WTC11 (cell line): ENCODE results near the gene UBL5. TPM values are rescaled to one million over a fixed set of nuclear protein-coding genes. Genes with fewer than 3 reads are reported as not detected.

Experiments
- ATAC-seq: fragments of 200-7000 bp; cut with Tn5 transposase; 2 replicates; pipeline ENCODE4 v1.10.0; 2021; ENCODE audit warnings: mild to moderate bottlenecking, moderate library complexity
- CTCF ChIA-PET: fragments of 300-600 bp; sonication (Branson Sonifier 250); formaldehyde crosslinking; loops from one replicate; lab custom pipeline; 2021; ENCODE audit warnings: antibody characterized with exemption; lab: Charles Lee
- POLR2A ChIA-PET: fragments of 350-600 bp; sonication (Branson Sonifier 250); formaldehyde crosslinking; loops from one replicate; lab custom pipeline; 2021; ENCODE audit warnings: antibody characterized with exemption; lab: Charles Lee
- DNase-seq: peaks from one replicate; pipeline ENCODE4 v3.0.0; 2021; ENCODE audit warnings: low spot score
- H3K27ac Mint-ChIP-seq: 2 replicates; pipeline ENCODE4 v1.8.0; 2021; ENCODE audit warnings: mixed read lengths
- H3K27me3 Mint-ChIP-seq: 2 replicates; pipeline ENCODE4 v1.8.0; 2021; ENCODE audit warnings: low read depth, mild to moderate bottlenecking, moderate library complexity, mixed read lengths
- H3K36me3 Mint-ChIP-seq: 2 replicates; pipeline ENCODE4 v1.8.0; 2021; ENCODE audit warnings: mixed read lengths
- H3K4me1 Mint-ChIP-seq: 2 replicates; pipeline ENCODE4 v1.8.0; 2022; ENCODE audit warnings: mixed read lengths
- H3K4me3 Mint-ChIP-seq: 2 replicates; pipeline ENCODE4 v1.8.0; 2021; ENCODE audit warnings: mild to moderate bottlenecking, moderate library complexity, mixed read lengths
- H3K9me3 Mint-ChIP-seq: 2 replicates; pipeline ENCODE4 v1.8.0; 2021; ENCODE audit warnings: mixed read lengths
- CDX4 ChIP-seq: fragments of 250-450 bp; sonication (Bioruptor Pico); IDR thresholded peaks from 2 replicates; pipeline ENCODE4 v1.9.0; 2021; ENCODE audit warnings: moderate library complexity, mild to moderate bottlenecking, inconsistent platforms, borderline replicate concordance
- CREB1 ChIP-seq: sonication (generic); formaldehyde crosslinking; IDR thresholded peaks from 2 replicates; pipeline ENCODE4 v1.8.0; 2023; ENCODE audit warnings: mild to moderate bottlenecking, missing genetic modification reagents
- E2F1 ChIP-seq: sonication (generic); formaldehyde crosslinking; IDR thresholded peaks from 2 replicates; pipeline ENCODE4 v1.8.0; 2022; ENCODE audit warnings: mild to moderate bottlenecking, missing genetic modification reagents
- E2F4 ChIP-seq: sonication (generic); formaldehyde crosslinking; IDR thresholded peaks from 2 replicates; pipeline ENCODE4 v1.8.1; 2022; ENCODE audit warnings: low read depth, mild to moderate bottlenecking, moderate library complexity, missing genetic modification reagents, borderline replicate concordance
- EMX1 ChIP-seq: fragments of 250-450 bp; sonication (Bioruptor Pico); IDR thresholded peaks from 2 replicates; pipeline ENCODE4 v1.8.0; 2021; ENCODE audit warnings: mild to moderate bottlenecking
- HMGA2 ChIP-seq: fragments of 250-450 bp; sonication (Bioruptor Pico); IDR thresholded peaks from 2 replicates; pipeline ENCODE4 v1.4.0; 2021; ENCODE audit warnings: mild to moderate bottlenecking, moderate library complexity
- JUN ChIP-seq: sonication (generic); formaldehyde crosslinking; IDR thresholded peaks from 2 replicates; pipeline ENCODE4 v1.8.0; 2023; ENCODE audit warnings: mild to moderate bottlenecking, missing genetic modification reagents
- OVOL2 ChIP-seq: fragments of 250-450 bp; sonication (Bioruptor Pico); IDR thresholded peaks from 2 replicates; pipeline ENCODE4 v1.9.0; 2021; ENCODE audit warnings: mild to moderate bottlenecking, borderline replicate concordance
- RORB ChIP-seq: fragments of 250-450 bp; sonication (Bioruptor Pico); IDR thresholded peaks from 2 replicates; pipeline ENCODE4 v1.9.0; 2021; ENCODE audit warnings: mild to moderate bottlenecking
- ZNF232 ChIP-seq: sonication (generic); formaldehyde crosslinking; IDR thresholded peaks from 2 replicates; pipeline ENCODE4 v1.8.0; 2022; ENCODE audit warnings: mild to moderate bottlenecking, missing genetic modification reagents
- ZNF396 ChIP-seq: fragments of 250-450 bp; sonication (Bioruptor Pico); IDR thresholded peaks from 2 replicates; pipeline ENCODE4 v1.8.0; 2021; ENCODE audit warnings: mild to moderate bottlenecking, moderate library complexity, borderline replicate concordance
- total RNA-seq: library from RNA; stranded (reverse); gene quantifications from 3 replicates; pipeline ENCODE4 v1.2.3, GENCODE V29; 2021
- TF ChIP-seq, protein P1 (sequence below): sonication (generic); formaldehyde crosslinking; IDR thresholded peaks from 2 replicates; pipeline ENCODE4 v1.8.1; 2023; ENCODE audit warnings: mild to moderate bottlenecking, missing genetic modification reagents
- TF ChIP-seq, protein P2 (sequence below): fragments of 250-450 bp; sonication (Bioruptor Pico); conservative IDR thresholded peaks from 2 replicates; pipeline ENCODE4 v1.9.0; 2021; ENCODE audit warnings: mild to moderate bottlenecking
- TF ChIP-seq, protein P3 (sequence below): sonication (generic); formaldehyde crosslinking; conservative IDR thresholded peaks from 2 replicates; pipeline ENCODE4 v1.8.1; 2023; ENCODE audit warnings: mild to moderate bottlenecking, low read depth, missing genetic modification reagents, moderate library complexity
- TF ChIP-seq, protein P4 (sequence below): fragments of 250-450 bp; sonication (Bioruptor Pico); IDR thresholded peaks from 2 replicates; pipeline ENCODE4 v1.9.0; 2021; ENCODE audit warnings: mild to moderate bottlenecking, borderline replicate concordance

The UBL5 gene
- total RNA-seq, 1 experiment from 2014 or later: 402 TPM

GRCh38 chr19:9854282-9854846, 26.6 kb downstream of the UBL5 start:
- ATAC-seq (no peak), DNase-seq (no peak)
- Mint-ChIP-seq H3K36me3 (peaks cover 36% of the 10 kb centered on the region), H3K4me3 (no peak overlapping the region), H3K27ac (no peak overlapping the region), H3K9me3 (no peaks in the 10 kb centered on the region), H3K4me1 (peaks cover 13% of the 10 kb centered on the region), H3K27me3 (no peaks in the 10 kb centered on the region)
- TF ChIP-seq ZNF396 (CRISPR knock-in tag): no peak
- TF ChIP-seq CREB1 (CRISPR knock-in tag): no peak
- no peak for TF ChIP-seq OVOL2 (CRISPR knock-in tag)
- TF ChIP-seq RORB (CRISPR knock-in tag): no peak
- TF ChIP-seq E2F1: no peak
- POLR2A ChIA-PET: no interaction called here
- CTCF ChIA-PET: no interaction called here

DNA sequence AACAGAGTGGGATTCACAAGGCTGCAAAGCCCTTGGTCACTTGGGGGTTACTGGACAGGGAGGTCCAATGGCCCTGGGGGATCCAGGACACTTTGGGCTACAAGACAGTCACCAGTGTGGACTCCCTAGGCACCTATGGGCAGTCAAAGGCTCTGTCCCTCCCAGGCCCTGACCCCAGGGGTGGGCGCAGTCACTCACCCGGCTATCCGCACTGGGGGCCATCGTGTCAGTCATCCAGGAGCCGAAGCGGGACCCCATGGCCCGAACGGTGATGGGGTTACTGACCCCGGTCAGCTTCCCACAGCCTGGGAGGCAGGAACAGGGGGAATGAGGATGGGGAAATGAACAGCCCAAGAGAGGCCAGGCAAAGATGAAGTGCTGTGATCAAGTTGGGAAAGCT, 28.9 kb downstream of the UBL5 start:
- no peak for ATAC-seq
- H3K4me3 Mint-ChIP-seq: no peak overlapping the region
- peaks cover 6% of the 10 kb centered on the region for H3K4me1 Mint-ChIP-seq
- ChIA-PET POLR2A (no interaction called here), CTCF (no interaction called here)
- H3K9me3 Mint-ChIP-seq: no peaks in the 10 kb centered on the region
- H3K27ac Mint-ChIP-seq: no peak overlapping the region
- TF ChIP-seq, protein P1, sequence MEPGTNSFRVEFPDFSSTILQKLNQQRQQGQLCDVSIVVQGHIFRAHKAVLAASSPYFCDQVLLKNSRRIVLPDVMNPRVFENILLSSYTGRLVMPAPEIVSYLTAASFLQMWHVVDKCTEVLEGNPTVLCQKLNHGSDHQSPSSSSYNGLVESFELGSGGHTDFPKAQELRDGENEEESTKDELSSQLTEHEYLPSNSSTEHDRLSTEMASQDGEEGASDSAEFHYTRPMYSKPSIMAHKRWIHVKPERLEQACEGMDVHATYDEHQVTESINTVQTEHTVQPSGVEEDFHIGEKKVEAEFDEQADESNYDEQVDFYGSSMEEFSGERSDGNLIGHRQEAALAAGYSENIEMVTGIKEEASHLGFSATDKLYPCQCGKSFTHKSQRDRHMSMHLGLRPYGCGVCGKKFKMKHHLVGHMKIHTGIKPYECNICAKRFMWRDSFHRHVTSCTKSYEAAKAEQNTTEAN (CRISPR knock-in tag): no peak
- TF ChIP-seq CDX4 (CRISPR knock-in tag) (no peak), JUN (CRISPR knock-in tag) (no peak), CREB1 (CRISPR knock-in tag) (no peak)
- TF ChIP-seq, protein P2, sequence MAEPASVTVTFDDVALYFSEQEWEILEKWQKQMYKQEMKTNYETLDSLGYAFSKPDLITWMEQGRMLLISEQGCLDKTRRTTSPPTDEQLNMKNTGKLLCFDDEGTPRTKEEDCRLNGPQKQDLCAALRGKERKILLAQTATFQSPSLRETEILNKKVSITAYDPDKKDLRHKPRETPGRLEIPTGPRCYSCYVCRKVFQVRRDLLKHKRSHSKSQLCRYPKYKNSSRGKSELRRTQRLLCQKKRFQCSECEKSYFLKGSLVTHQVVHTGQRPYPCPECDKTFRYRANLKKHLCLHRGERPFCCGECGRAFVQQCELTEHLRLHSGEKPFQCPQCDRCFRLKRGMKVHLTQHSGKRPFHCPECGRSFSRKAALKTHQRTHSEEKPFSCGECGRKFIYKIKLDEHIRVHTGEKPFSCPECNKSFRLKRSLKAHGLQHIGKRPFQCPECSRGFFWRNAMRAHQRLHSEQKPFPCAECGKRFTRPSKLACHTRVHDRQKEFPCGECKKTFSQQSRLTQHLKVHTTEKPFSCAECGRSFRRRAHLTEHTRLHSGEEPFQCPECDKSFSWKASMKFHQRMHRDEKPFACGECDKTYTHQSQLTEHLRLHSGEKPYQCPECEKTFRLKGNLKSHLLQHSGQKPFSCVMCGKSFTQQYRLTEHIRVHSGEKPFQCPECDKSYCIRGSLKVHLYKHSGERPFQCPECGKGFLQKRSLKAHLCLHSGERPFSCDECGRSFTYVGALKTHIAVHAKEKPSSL (CRISPR knock-in tag): no peak
- TF ChIP-seq, all 79 proteins: peak for 0
- Mint-ChIP-seq H3K36me3 (peaks cover 36% of the 10 kb centered on the region), H3K27me3 (no peaks in the 10 kb centered on the region)
- no peak for DNase-seq

DNA sequence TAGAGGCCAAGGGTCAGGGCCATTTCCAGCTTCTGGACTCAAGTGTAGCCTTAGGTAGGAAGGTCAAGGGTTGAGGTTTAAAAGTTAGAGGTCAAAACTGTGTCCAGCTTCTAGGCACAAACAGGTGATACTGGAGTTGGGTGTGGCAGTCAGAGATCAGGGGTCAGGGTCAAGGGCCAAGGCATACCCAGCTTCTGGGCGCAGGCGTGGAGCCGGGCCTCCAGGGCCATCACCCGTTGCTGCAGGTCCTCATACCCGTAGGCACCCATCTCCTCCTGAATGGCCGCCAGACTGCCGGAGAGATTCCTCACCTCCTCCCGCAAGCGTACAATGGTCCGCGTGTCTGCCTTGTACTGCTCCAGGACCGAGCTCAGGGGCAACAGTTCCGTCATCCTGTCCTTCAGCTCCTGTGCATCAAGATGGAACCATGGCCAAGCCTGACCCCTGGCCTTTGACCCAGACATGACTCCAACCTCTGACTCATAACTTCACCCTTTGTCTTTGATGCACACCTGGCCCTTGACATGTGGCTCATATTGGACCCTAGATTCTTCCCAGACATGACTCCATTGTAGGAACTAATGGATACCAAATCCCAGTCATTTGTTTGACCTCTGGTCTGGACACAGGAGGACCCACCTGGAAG, 29.5 kb downstream of the UBL5 start:
- Mint-ChIP-seq H3K9me3 (no peaks in the 10 kb centered on the region), H3K4me3 (no peak overlapping the region), H3K27ac (no peak overlapping the region), H3K36me3 (peaks cover 36% of the 10 kb centered on the region), H3K27me3 (no peaks in the 10 kb centered on the region), H3K4me1 (peaks cover 6% of the 10 kb centered on the region)
- ChIA-PET POLR2A (no interaction called here), CTCF (no interaction called here)
- no peak for DNase-seq
- no peak for ATAC-seq
- TF ChIP-seq EMX1 (CRISPR knock-in tag) (no peak), ZNF232 (no peak), HMGA2 (CRISPR knock-in tag) (no peak), E2F4 (CRISPR knock-in tag) (no peak)
- TF ChIP-seq, protein P3, sequence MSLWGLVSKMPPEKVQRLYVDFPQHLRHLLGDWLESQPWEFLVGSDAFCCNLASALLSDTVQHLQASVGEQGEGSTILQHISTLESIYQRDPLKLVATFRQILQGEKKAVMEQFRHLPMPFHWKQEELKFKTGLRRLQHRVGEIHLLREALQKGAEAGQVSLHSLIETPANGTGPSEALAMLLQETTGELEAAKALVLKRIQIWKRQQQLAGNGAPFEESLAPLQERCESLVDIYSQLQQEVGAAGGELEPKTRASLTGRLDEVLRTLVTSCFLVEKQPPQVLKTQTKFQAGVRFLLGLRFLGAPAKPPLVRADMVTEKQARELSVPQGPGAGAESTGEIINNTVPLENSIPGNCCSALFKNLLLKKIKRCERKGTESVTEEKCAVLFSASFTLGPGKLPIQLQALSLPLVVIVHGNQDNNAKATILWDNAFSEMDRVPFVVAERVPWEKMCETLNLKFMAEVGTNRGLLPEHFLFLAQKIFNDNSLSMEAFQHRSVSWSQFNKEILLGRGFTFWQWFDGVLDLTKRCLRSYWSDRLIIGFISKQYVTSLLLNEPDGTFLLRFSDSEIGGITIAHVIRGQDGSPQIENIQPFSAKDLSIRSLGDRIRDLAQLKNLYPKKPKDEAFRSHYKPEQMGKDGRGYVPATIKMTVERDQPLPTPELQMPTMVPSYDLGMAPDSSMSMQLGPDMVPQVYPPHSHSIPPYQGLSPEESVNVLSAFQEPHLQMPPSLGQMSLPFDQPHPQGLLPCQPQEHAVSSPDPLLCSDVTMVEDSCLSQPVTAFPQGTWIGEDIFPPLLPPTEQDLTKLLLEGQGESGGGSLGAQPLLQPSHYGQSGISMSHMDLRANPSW: no peak
- TF ChIP-seq, protein P4, sequence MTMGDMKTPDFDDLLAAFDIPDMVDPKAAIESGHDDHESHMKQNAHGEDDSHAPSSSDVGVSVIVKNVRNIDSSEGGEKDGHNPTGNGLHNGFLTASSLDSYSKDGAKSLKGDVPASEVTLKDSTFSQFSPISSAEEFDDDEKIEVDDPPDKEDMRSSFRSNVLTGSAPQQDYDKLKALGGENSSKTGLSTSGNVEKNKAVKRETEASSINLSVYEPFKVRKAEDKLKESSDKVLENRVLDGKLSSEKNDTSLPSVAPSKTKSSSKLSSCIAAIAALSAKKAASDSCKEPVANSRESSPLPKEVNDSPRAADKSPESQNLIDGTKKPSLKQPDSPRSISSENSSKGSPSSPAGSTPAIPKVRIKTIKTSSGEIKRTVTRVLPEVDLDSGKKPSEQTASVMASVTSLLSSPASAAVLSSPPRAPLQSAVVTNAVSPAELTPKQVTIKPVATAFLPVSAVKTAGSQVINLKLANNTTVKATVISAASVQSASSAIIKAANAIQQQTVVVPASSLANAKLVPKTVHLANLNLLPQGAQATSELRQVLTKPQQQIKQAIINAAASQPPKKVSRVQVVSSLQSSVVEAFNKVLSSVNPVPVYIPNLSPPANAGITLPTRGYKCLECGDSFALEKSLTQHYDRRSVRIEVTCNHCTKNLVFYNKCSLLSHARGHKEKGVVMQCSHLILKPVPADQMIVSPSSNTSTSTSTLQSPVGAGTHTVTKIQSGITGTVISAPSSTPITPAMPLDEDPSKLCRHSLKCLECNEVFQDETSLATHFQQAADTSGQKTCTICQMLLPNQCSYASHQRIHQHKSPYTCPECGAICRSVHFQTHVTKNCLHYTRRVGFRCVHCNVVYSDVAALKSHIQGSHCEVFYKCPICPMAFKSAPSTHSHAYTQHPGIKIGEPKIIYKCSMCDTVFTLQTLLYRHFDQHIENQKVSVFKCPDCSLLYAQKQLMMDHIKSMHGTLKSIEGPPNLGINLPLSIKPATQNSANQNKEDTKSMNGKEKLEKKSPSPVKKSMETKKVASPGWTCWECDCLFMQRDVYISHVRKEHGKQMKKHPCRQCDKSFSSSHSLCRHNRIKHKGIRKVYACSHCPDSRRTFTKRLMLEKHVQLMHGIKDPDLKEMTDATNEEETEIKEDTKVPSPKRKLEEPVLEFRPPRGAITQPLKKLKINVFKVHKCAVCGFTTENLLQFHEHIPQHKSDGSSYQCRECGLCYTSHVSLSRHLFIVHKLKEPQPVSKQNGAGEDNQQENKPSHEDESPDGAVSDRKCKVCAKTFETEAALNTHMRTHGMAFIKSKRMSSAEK (CRISPR knock-in tag): no peak
